ENCODE data around the gene WDR76.

WDR76 gene

DNA sequence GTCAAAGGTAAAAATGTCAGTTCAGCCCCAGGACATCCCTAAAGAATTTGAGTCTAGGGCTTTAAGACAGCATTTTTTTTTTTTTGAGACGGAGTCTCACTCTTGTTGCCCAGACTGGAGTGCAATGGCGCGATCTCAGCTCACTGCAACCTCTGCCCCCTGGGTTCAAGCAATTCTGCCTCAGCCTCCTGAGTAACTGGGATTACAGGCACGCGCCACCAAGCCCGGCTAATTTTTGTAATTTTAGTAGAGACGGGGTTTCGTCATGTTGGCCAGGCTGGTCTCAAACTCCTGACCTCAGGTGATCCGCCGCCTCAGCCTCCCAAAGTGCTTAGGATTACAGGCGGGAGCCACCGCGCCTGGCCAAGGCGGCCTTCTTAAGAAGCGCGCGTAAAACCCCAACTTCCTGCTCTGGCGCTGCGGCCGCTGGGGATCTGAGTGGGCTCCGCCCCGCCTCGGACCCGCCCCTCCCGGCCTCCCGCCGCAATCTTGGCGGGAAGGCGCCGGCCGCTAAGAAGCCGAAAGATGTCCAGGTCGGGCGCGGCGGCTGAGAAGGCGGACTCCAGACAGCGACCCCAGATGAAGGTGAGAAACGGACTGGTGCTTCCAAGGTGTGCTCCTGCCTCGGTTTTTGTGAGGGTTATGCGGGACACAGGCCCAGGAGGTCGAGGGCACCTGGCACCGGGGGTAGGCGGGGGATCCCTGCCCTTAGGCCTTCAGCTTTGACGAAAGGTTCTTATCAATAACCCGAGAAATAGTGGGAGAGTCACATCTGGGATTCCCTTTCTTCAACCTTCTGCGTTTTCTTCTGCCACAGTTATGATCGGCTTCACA, at the start of gene WDR76:
WDR76 (plus strand) TSS at position 495 of the 834 bp plus-strand sequence; CDS start at position 526, 31 bp downstream.
- Mint-ChIP-seq H3K27ac (peak within 1 kb of the TSS; percentile 95 to 96), H3K4me1 (peaks cover 79% of the 10 kb centered on the region), H3K9me3 (peaks cover 0 to 3% of the 10 kb centered on the region in 2 donors), H3K27me3 (no peaks in the 10 kb centered on the region), H3K4me3 (peak within 1 kb of the TSS; percentile 91 to 93)
- ATAC-seq (peak; percentile 82), DNase-seq (peak; percentile 73 to 85)

- Mint-ChIP-seq H3K27ac (peak overlapping the region; percentile 38 to 96), H3K9me3 (no peaks in the 10 kb centered on the region), H3K4me3 (peak overlapping the region; percentile 82 to 92), H3K4me1 (peaks cover 33% of the 10 kb centered on the region), H3K27me3 (no peaks in the 10 kb centered on the region)
- DNase-seq (peak; percentile 90 to 96), ATAC-seq (peak; percentile 95)
Observed at GRCh38 chr15:43777267-43777914, 49.4 kb upstream of the WDR76 start.

DNA sequence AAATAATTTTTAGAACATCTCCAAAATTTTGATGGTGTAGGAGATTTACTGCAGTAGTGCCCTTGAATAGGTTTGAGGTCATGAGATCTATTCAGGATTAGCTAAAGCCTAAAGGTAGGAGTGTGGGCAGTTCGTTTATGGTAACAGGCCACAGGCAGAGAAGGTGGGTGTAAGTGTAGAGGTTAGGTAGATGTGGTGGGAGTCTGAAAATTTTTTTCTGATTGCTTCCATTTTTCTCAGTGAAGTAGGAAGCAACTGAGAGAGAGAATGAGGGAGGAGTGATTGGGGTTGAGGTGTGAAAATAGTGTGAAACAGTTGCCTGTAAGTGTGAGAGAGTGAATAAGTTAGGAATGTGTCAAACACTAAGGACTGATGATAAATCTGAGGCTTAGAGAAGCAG, 47.8 kb upstream of the WDR76 start:
- Mint-ChIP-seq H3K4me3 (no peak overlapping the region), H3K27ac (no peak overlapping the region), H3K4me1 (peaks cover 33% of the 10 kb centered on the region), H3K9me3 (no peaks in the 10 kb centered on the region), H3K27me3 (no peaks in the 10 kb centered on the region)
- ATAC-seq: no peak
- no peak for DNase-seq

GRCh38 chr15:43789409-43789808, 37.4 kb upstream of the WDR76 start:
- Mint-ChIP-seq H3K27ac (peak overlapping the region in 1 of 2 donors; percentile 4), H3K27me3 (no peaks in the 10 kb centered on the region), H3K4me3 (no peak overlapping the region), H3K9me3 (no peaks in the 10 kb centered on the region), H3K4me1 (peaks cover 13% of the 10 kb centered on the region)
- no peak for DNase-seq
- ATAC-seq: no peak

- Mint-ChIP-seq H3K4me1 (peaks cover 41% of the 10 kb centered on the region), H3K27me3 (no peaks in the 10 kb centered on the region), H3K27ac (peak within 1 kb of the TSS; percentile 99), H3K9me3 (no peaks in the 10 kb centered on the region), H3K4me3 (peak within 1 kb of the TSS; percentile 96 to 97)
- peak; percentile 99 to 100 for DNase-seq
- ATAC-seq: peak; percentile 94
Observed at GRCh38 chr15:43791993-43792760, 34.6 kb upstream of the WDR76 start, which contains the start of gene SERF2. Gene SERF2 (plus strand): TSS chr15:43792320. CDS start chr15:43792377, 57 bp downstream.

- peak; percentile 23 to 36 for DNase-seq
- Mint-ChIP-seq H3K27me3 (no peaks in the 10 kb centered on the region), H3K4me3 (peak overlapping the region; percentile 96 to 97), H3K4me1 (peaks cover 41% of the 10 kb centered on the region), H3K27ac (peak overlapping the region; percentile 99), H3K9me3 (no peaks in the 10 kb centered on the region)
- peak; percentile 6 for ATAC-seq
Observed at GRCh38 chr15:43792761-43793476, 33.9 kb upstream of the WDR76 start.

GRCh38 chr15:43793647-43794046, 33.2 kb upstream of the WDR76 start:
- H3K4me1 Mint-ChIP-seq: peaks cover 48% of the 10 kb centered on the region
- H3K4me3 Mint-ChIP-seq: peak overlapping the region; percentile 96 to 97
- DNase-seq (no peak), ATAC-seq (no peak)
- H3K27ac Mint-ChIP-seq: peak overlapping the region; percentile 7 to 79
- no peaks in the 10 kb centered on the region for H3K9me3 Mint-ChIP-seq
- no peaks in the 10 kb centered on the region for H3K27me3 Mint-ChIP-seq

GRCh38 chr15:43794269-43795037, 32.3 kb upstream of the WDR76 start:
- no peaks in the 10 kb centered on the region for H3K27me3 Mint-ChIP-seq
- peaks cover 56% of the 10 kb centered on the region for H3K4me1 Mint-ChIP-seq
- ATAC-seq: no peak
- peak overlapping the region; percentile 83 to 84 for H3K27ac Mint-ChIP-seq
- H3K9me3 Mint-ChIP-seq: no peaks in the 10 kb centered on the region
- DNase-seq: no peak
- peak overlapping the region; percentile 96 to 97 for H3K4me3 Mint-ChIP-seq

DNA sequence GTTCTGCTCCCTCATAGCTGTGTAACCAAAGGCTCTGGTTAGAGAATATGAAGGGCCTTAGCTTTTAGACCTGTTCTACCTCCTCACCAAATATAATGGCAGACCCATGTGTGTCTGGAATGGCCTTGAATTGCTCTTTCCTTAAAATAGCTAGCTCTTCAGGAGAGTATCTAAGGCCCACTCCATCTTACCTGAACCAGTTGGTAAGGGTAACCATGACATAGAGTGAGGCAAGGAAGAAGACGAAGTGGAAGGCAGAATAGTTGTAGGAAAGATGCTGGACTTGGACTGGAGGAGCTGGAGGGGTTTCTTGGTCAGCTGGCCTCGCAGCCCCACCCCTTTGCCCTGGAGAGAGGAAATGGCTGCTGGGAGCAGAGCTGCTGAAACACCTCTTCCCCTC, 31.6 kb upstream of the WDR76 start:
- no peak overlapping the region for H3K4me3 Mint-ChIP-seq
- peak overlapping the region in 1 of 2 donors; percentile 83 for H3K27ac Mint-ChIP-seq
- H3K27me3 Mint-ChIP-seq: no peaks in the 10 kb centered on the region
- peaks cover 64% of the 10 kb centered on the region for H3K4me1 Mint-ChIP-seq
- DNase-seq (no peak), ATAC-seq (no peak)
- no peaks in the 10 kb centered on the region for H3K9me3 Mint-ChIP-seq

GRCh38 chr15:43795997-43796396, 30.8 kb upstream of the WDR76 start:
- DNase-seq (no peak), ATAC-seq (no peak)
- Mint-ChIP-seq H3K9me3 (no peaks in the 10 kb centered on the region), H3K27ac (peak overlapping the region in 1 of 2 donors; percentile 55), H3K4me3 (no peak overlapping the region), H3K4me1 (peaks cover 70% of the 10 kb centered on the region), H3K27me3 (no peaks in the 10 kb centered on the region)

- ATAC-seq: no peak
- H3K27ac Mint-ChIP-seq: peak overlapping the region in 1 of 2 donors; percentile 55
- no peak overlapping the region for H3K4me3 Mint-ChIP-seq
- DNase-seq: no peak
- H3K4me1 Mint-ChIP-seq: peaks cover 75% of the 10 kb centered on the region
- no peaks in the 10 kb centered on the region for H3K9me3 Mint-ChIP-seq
- H3K27me3 Mint-ChIP-seq: no peaks in the 10 kb centered on the region
Observed at GRCh38 chr15:43796566-43796965, 30.2 kb upstream of the WDR76 start.

DNA sequence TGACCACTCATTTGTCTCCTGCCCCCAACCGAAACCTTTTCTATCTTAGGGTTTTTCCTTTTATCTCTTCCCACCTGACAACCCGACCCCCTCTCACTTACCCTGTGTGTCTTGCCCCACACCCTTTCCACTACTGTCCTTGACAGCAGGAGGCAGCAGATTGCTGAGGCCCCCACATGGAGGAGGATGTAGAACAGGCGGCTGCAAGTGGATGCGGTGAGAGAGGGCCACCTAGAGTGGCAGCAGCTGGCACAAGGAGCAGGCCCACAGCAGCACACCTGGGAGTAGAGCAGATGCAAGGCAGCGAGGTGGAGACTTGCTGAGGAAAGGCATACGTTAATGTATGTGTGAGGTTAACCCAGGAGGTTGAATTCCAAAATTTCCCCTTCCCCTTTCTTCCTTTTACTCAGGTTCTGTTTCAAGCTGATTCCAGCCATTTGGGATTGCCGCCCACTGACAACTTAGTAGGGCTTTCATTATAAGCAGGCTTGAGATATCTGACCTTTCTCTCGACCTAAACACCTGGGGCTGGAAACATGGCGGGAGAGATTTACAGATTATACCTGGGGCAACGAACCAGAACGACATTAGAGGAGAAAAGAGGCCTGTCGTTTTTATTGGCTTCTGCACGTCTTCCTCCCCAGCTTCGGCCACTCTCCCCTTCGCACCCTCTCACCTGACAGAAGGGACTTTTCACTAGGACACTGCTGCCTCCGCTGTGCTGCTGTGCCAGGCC, 27.4 kb upstream of the WDR76 start:
- Mint-ChIP-seq H3K9me3 (no peaks in the 10 kb centered on the region), H3K27ac (peak overlapping the region in 1 of 2 donors; percentile 36), H3K27me3 (no peaks in the 10 kb centered on the region), H3K4me3 (peak overlapping the region; percentile 25 to 98), H3K4me1 (peaks cover 67% of the 10 kb centered on the region)
- no peak for DNase-seq
- ATAC-seq: no peak

DNA sequence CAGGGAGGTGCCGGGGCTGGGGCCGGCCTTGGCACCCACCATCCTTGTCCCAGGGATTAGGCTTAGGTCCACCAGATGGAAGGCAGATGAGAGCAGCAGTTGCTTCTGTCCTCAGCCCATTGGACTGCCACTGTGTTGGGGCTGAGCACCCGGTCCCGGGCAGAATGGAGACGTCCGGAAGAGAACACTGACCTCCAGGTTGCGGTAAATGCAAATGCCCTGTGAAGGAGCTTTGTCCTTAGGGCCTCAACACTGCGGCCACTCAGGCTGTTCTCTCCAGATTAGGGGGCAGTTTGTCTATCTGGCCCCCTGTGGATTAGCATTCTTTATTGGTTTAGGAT, 26.9 kb upstream of the WDR76 start, which contains the start of gene SERINC4:
SERINC4 (minus strand) TSS at position 276 of the 341 bp plus-strand sequence; CDS start at position 42, 234 bp downstream.
- ATAC-seq (peak; percentile 9), DNase-seq (no peak)
- Mint-ChIP-seq H3K4me3 (peak within 1 kb of the TSS; percentile 98 to 99), H3K4me1 (peaks cover 61% of the 10 kb centered on the region), H3K27ac (peak within 1 kb of the TSS; percentile 98 to 99), H3K27me3 (no peaks in the 10 kb centered on the region), H3K9me3 (no peaks in the 10 kb centered on the region)
